K562 (cell line): Measurements from ENCODE around the gene MLLT6. TPM values are rescaled to one million over a fixed set of nuclear protein-coding genes. Genes with fewer than 3 reads are reported as not detected.

Experiments
- ARHGAP35 ChIP-seq: fragments of 450-650 bp; IDR thresholded peaks from 2 replicates; pipeline ENCODE4 v1.6.1; 2018; ENCODE audit not compliant: partially characterized antibody
- BRD4 ChIP-seq: fragments of 200-600 bp; sonication (generic); IDR thresholded peaks from 2 replicates; pipeline ENCODE4 v1.6.1; 2017; ENCODE audit warnings: inconsistent platforms
- CBFA2T2 ChIP-seq: fragments of 450-650 bp; conservative IDR thresholded peaks from 2 replicates; pipeline ENCODE4 v1.6.1; 2017; ENCODE audit warnings: mild to moderate bottlenecking
- CBFB ChIP-seq: sonication (generic); formaldehyde crosslinking; IDR thresholded peaks from 2 replicates; pipeline ENCODE4 v1.4.0; 2020; ENCODE audit warnings: mild to moderate bottlenecking, missing genetic modification reagents
- CC2D1A ChIP-seq: fragments of 450-650 bp; IDR thresholded peaks from 2 replicates; pipeline ENCODE4 v1.6.1; 2017; ENCODE audit warnings: mild to moderate bottlenecking
- GABPA ChIP-seq: fragments of 200-800 bp; sonication (Bioruptor generic); conservative IDR thresholded peaks from 2 replicates; pipeline ENCODE4 v1.6.1; 2016; ENCODE audit warnings: low read depth, missing genetic modification characterization, missing compliant biosample characterization
- HINFP ChIP-seq: fragments of 450-650 bp; conservative IDR thresholded peaks from 2 replicates; pipeline ENCODE4 v1.6.1; 2016; ENCODE audit warnings: missing genetic modification characterization, low read depth, mild to moderate bottlenecking, control low read depth, missing compliant biosample characterization
- HNRNPK ChIP-seq: fragments of 200-400 bp; formaldehyde crosslinking; IDR thresholded peaks from one replicate; pipeline ENCODE4 v1.6.1; 2018; ENCODE audit warnings: mild to moderate bottlenecking, low read depth, low read length; ENCODE audit not compliant: poor library complexity, severe bottlenecking
- NFIX ChIP-seq: fragments of 250-450 bp; sonication (Bioruptor Pico); IDR thresholded peaks from 2 replicates; pipeline ENCODE4 v1.4.0; 2020; ENCODE audit warnings: low read depth, mild to moderate bottlenecking, moderate library complexity
- NFRKB ChIP-seq: fragments of 450-650 bp; IDR thresholded peaks from 2 replicates; pipeline ENCODE4 v1.6.1; 2016; ENCODE audit warnings: low read depth
- NRF1 ChIP-seq, 2 experiments: fragments of 450-650 bp; IDR thresholded peaks in 1 of 2; conservative IDR thresholded peaks in 1 of 2; 2 replicates each; pipeline ENCODE4 v1.6.1; 2014; ENCODE audit warnings: mild to moderate bottlenecking in 2 of 2
- PBX2 ChIP-seq, 2 experiments: IDR thresholded peaks in 1 of 2; conservative IDR thresholded peaks in 1 of 2; 2 replicates each; pipeline ENCODE4 v1.6.1; 2016; ENCODE audit warnings: low read depth in 2 of 2, mild to moderate bottlenecking in 1 of 2, missing compliant biosample characterization in 1 of 2, missing genetic modification characterization in 1 of 2, moderate library complexity in 1 of 2
- PHF21A ChIP-seq: fragments of 450-650 bp; IDR thresholded peaks from 2 replicates; pipeline ENCODE4 v1.6.1; 2017; ENCODE audit warnings: low read depth, borderline replicate concordance
- POLR3G ChIP-seq: IDR thresholded peaks from 2 replicates; pipeline ENCODE4 v1.6.1; 2011; ENCODE audit not compliant: insufficient read length, insufficient replicate concordance; ENCODE audit errors: extremely low read depth
- RBM39 ChIP-seq: fragments of 200-400 bp; formaldehyde crosslinking; optimal IDR thresholded peaks from 2 replicates; pipeline ENCODE3; 2018; ENCODE audit warnings: low read depth, low read length
- RFX1 ChIP-seq: fragments of 450-650 bp; IDR thresholded peaks from 2 replicates; pipeline ENCODE4 v1.6.1; 2016; ENCODE audit warnings: mild to moderate bottlenecking, moderate library complexity
- SAP30 ChIP-seq: fragments of 200-600 bp; sonication (generic); IDR thresholded peaks from 2 replicates; pipeline ENCODE4 v1.6.1; 2012; ENCODE audit warnings: borderline replicate concordance, low read depth, mild to moderate bottlenecking, moderate library complexity, low read length, control low read depth, inconsistent platforms; ENCODE audit not compliant: insufficient read depth, poor library complexity, severe bottlenecking
- TCF3 ChIP-seq: sonication (generic); formaldehyde crosslinking; IDR thresholded peaks from 2 replicates; pipeline ENCODE4 v1.4.0; 2020; ENCODE audit warnings: mild to moderate bottlenecking, missing genetic modification reagents
- TRIM28 ChIP-seq: fragments of 450-650 bp; IDR thresholded peaks from 2 replicates; pipeline ENCODE4 v1.6.1; 2017
- XRCC5 ChIP-seq: fragments of 200-400 bp; formaldehyde crosslinking; IDR thresholded peaks from 2 replicates; pipeline ENCODE4 v1.6.1; 2017; ENCODE audit warnings: low read depth, mild to moderate bottlenecking, low read length
- ZNF124 ChIP-seq: sonication (generic); formaldehyde crosslinking; IDR thresholded peaks from 2 replicates; pipeline ENCODE4 v1.8.1; 2022; ENCODE audit warnings: missing genetic modification reagents
- ZNF212 ChIP-seq: fragments of 450-650 bp; formaldehyde crosslinking; IDR thresholded peaks from 2 replicates; pipeline ENCODE4 v1.4.0; 2020; ENCODE audit warnings: mild to moderate bottlenecking
- ZNF280B ChIP-seq: fragments of 250-450 bp; sonication (Bioruptor Pico); IDR thresholded peaks from 2 replicates; pipeline ENCODE4 v1.5.1; 2021; ENCODE audit warnings: mild to moderate bottlenecking
- polyA plus RNA-seq, 8 experiments: library from polyadenylated mRNA; depleted of rRNA in 4 of 8; stranded (reverse) in 5 of 8; unstranded in 3 of 8; fragments of >200 nt; fragmentation: Nextera tagmentation in 2 of 8; fragmentation: Illumina TruSeq in 1 of 8; extraction: Ambion mirVana in 2 of 8; extraction: Trizol in 1 of 8; gene quantifications; 2 replicates each; pipeline versions ENCODE4 v1.2.1 to v1.2.3, GENCODE V29; 2011 to 2014; ENCODE audit warnings: inconsistent platforms in 1 of 8, missing spikeins in 1 of 8
- total RNA-seq, 7 experiments: library from RNA; depleted of rRNA in 6 of 7; stranded (reverse); fragments of >200 nt in 6 of 7; fragmentation: Illumina TruSeq in 2 of 7; extraction: Trizol in 2 of 7; gene quantifications; 2 replicates each; pipeline versions ENCODE4 v1.2.1 to v1.2.3, GENCODE V29; 2011 to 2021; ENCODE audit warnings: low replicate concordance in 1 of 7

The MLLT6 gene
- total and polyA plus RNA-seq, 9 of the 15 experiments (the other 6 are each of a cell fraction or from before 2014, with no cell fraction given), result 3.1 to 71.7 (median 30.0) TPM

GRCh38 chr17:38730526-38731379 is 25.7 kb downstream of the MLLT6 start (continued):
- peak; percentile 16 for TF ChIP-seq ARHGAP35
- 0 out of 2 replicates have a peak, but pooled peaks have one; percentile 45 for TF ChIP-seq NFRKB
- no peak for TF ChIP-seq XRCC5
- no peak for TF ChIP-seq ZNF280B
- no peak for TF ChIP-seq HINFP
- no peak for TF ChIP-seq RFX1
- TF ChIP-seq CBFB (CRISPR knock-in tag), result 0 out of 2 replicates have a peak, but pooled peaks have one; percentile 8
- TF ChIP-seq SAP30, result peak; percentile 35
- TF ChIP-seq RBM39, result no peak
- TF ChIP-seq TCF3 (CRISPR knock-in tag), result no peak
- TF ChIP-seq GABPA (tag), result no peak
- TF ChIP-seq NRF1 (conservative IDR thresholded peaks at IDR 0.05 in 1 of 2, IDR thresholded peaks at IDR 0.05 in 1 of 2), result no peak
- TF ChIP-seq PHF21A, result peak; percentile 82; the same call in 1 of the 2 replicates
- no peak for TF ChIP-seq POLR3G
- TF ChIP-seq PBX2 (CRISPR knock-in tag; IDR thresholded peaks at IDR 0.05; ENCODE audit: low read depth), result no peak
- TF ChIP-seq PBX2 (tag; conservative IDR thresholded peaks at IDR 0.05; ENCODE audit: low read depth), result no peak
- no peak for TF ChIP-seq BRD4
- no peak for TF ChIP-seq ZNF212 (CRISPR knock-in tag)
- no peak for TF ChIP-seq NFIX (CRISPR knock-in tag)
- TF ChIP-seq ZNF124 (CRISPR knock-in tag), result no peak
- TF ChIP-seq TRIM28, result no peak
- no peak for TF ChIP-seq CC2D1A
- TF ChIP-seq CBFA2T2, result no peak
- TF ChIP-seq HNRNPK, result no peak
